Measurements from ENCODE around the gene PIK3R2. TPM values are rescaled to one million over a fixed set of nuclear protein-coding genes. Genes with fewer than 3 reads are reported as not detected.

PIK3R2 gene
- total RNA-seq, 1 experiment from 2014 or later = 42.8 TPM

DNA sequence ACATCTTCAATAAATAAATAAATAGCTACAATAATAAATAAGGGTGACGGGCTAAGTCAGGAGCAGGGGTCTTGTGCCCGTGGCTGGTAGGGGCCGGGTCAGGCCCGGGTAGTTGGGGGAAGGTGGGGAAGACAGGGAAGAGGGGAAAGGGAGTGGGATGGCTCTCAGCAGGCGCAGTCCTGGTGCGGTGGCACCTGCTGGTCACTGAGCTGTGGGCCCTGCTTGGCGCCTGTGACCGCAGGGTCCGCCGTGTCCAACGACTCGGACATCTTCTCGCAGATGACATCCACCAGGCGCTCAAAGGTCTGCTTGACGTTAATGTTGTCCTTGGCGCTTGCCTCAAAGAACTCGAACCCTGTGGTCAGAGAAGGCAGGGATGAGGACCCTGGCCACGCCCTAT is 44.3 kb downstream of the PIK3R2 start:
- Mint-ChIP-seq H3K9me3 (no peaks in the 10 kb centered on the region; a peak in 1 of 5 replicates), H3K4me1 (peaks cover 10 to 13% of the 10 kb centered on the region in 2 experiments), H3K27ac (no peak overlapping the region), H3K27me3 (ENCODE audit: low read depth) (no peaks in the 10 kb centered on the region; the same call in 1 of the 2 replicates), H3K36me3 (ENCODE audit: insufficient read depth in 1 of 3, low read depth in 3 of 3) (peaks cover 21 to 50% (median 43%) of the 10 kb centered on the region in 3 experiments), H3K4me3 (no peak overlapping the region)
- H3T11ph ChIP-seq (ENCODE audit: low read length) = no peak overlapping the region
- no peak overlapping the region for H3K4ac ChIP-seq (ENCODE audit: low read depth, low read length)
- H4K8ac ChIP-seq (replicated peaks; ENCODE audit: insufficient read length, low read depth, low read length) = no peak overlapping the region
- no CpG with 5 or more reads among the region's 18 CpGs for WGBS (ENCODE audit: extremely low coverage, insufficient read length, low lambda C conversion rate)
- no peak for TF ChIP-seq CTCF (conservative IDR thresholded peaks at IDR 0.05)
- no peaks in the 10 kb centered on the region for H3K9me3 ChIP-seq (ENCODE audit: control insufficient read depth, low read depth, low read length)
- no peak overlapping the region for H2BK12ac ChIP-seq (ENCODE audit: insufficient read length, low read depth, low read length)
- peaks cover 2% of the 10 kb centered on the region; the same call in 1 of the 2 replicates for H3K79me2 ChIP-seq (ENCODE audit: insufficient read depth, low read length)
- H4K20me1 ChIP-seq (ENCODE audit: control insufficient read depth, insufficient read depth, insufficient read length) = no peaks in the 10 kb centered on the region
- no peak overlapping the region for H2BK5ac ChIP-seq (ENCODE audit: insufficient read length, low read length)
- H2AFZ ChIP-seq (ENCODE audit: low read length) = no peak overlapping the region
- no peak overlapping the region for H4K5ac ChIP-seq (ENCODE audit: insufficient read length, low read depth, low read length)
- H4K91ac ChIP-seq (ENCODE audit: insufficient read length, low read depth, low read length) = no peak overlapping the region
- no peaks in the 10 kb centered on the region for H3K27me3 ChIP-seq (ENCODE audit: insufficient read depth, low read length)
- no peaks in the 10 kb centered on the region; the same call in 1 of the 2 replicates for H3K4me1 ChIP-seq (ENCODE audit: insufficient read depth, low read length)
- no peak overlapping the region for H2BK20ac ChIP-seq (ENCODE audit: low read depth, low read length, poor library complexity, severe bottlenecking)
- peaks cover 8% of the 10 kb centered on the region for H3K23me2 ChIP-seq (ENCODE audit: insufficient read length, low read depth, low read length, poor library complexity, severe bottlenecking)
- no peak overlapping the region for H3K27ac ChIP-seq (ENCODE audit: insufficient read length, low read depth, low read length)
- H2AK5ac ChIP-seq (ENCODE audit: insufficient read length, low read length) = no peak overlapping the region
- H3K79me1 ChIP-seq (ENCODE audit: insufficient read depth, low read depth, low read length, poor library complexity, severe bottlenecking) = peaks cover 6% of the 10 kb centered on the region
- no peak overlapping the region for H3K9ac ChIP-seq (ENCODE audit: extremely low read depth, insufficient read length, low read length)
- no peak overlapping the region for H2BK120ac ChIP-seq (ENCODE audit: low read depth, low read length, poor library complexity, severe bottlenecking)
- no peak for DNase-seq
- no peak overlapping the region for H2BK15ac ChIP-seq (ENCODE audit: low read depth, low read length)
- no peak overlapping the region for H3K56ac ChIP-seq (ENCODE audit: insufficient read length, low read depth, low read length)
- no peak overlapping the region for H3K23ac ChIP-seq (ENCODE audit: insufficient read length, low read depth, low read length)
- H3K18ac ChIP-seq (ENCODE audit: insufficient read length, low read depth, low read length) = no peak overlapping the region
- H3K14ac ChIP-seq (ENCODE audit: insufficient read depth, low read length) = no peak overlapping the region
- H3K4me2 ChIP-seq (ENCODE audit: insufficient read depth, insufficient read length, low read length) = no peak overlapping the region

Measured in H9 (cell line).